Left renal cortex interstitium (tissue), 4 donors: ENCODE data around the gene CAST. TPM values are rescaled to one million over a fixed set of nuclear protein-coding genes. Genes with fewer than 3 reads are reported as not detected.
"Not testable (repeated sequence)": the region's sequence is repeated elsewhere in the genome, so short reads cannot be mapped to it uniquely, and the experiment has no call there.

Experiments
- DNase-seq, 4 donors: peaks; one replicate each; pipeline ENCODE4 v3.0.0-alpha.2; 2013; ENCODE audit warnings: low read depth in 4 of 4, low spot score in 2 of 4, missing footprints in 1 of 4
- polyA plus RNA-seq, 4 donors: library from polyadenylated mRNA; unstranded; fragments of 120-200 nt; gene quantifications; one replicate each; pipeline ENCODE4 v1.2.1, GENCODE V29; 2013; ENCODE audit not compliant: insufficient read length in 4 of 4

The CAST gene
- polyA plus RNA-seq, 4 donors = 137 to 166 (median 145) TPM

- no peak for DNase-seq
Measured at GRCh38 chr5:96741891-96742309, 79.7 kb downstream of the CAST start.

DNA sequence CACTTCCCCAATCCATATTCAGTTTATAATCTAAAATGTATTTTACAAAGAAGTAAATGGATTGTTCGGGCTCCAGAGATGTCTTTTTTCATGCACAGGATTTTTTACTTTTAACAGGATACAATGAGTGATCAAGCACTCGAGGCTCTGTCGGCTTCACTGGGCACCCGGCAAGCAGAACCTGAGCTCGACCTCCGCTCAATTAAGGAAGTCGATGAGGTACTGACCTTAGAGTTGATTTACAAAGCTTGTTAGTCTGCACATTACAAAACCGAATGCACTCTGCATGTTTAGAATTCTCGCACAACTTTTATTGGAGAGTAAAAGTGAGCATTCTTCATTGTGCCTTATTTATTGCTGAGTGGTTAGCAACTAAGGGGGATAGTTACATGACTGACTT lies 80.4 kb downstream of the CAST start:
- DNase-seq = peak in 2 of 4 donors; percentile 18 to 45

GRCh38 chr5:96743065-96743768 lies 81.0 kb downstream of the CAST start:
- no peak for DNase-seq

- DNase-seq = no peak
Measured at GRCh38 chr5:96743805-96744204, 81.6 kb downstream of the CAST start.

DNA sequence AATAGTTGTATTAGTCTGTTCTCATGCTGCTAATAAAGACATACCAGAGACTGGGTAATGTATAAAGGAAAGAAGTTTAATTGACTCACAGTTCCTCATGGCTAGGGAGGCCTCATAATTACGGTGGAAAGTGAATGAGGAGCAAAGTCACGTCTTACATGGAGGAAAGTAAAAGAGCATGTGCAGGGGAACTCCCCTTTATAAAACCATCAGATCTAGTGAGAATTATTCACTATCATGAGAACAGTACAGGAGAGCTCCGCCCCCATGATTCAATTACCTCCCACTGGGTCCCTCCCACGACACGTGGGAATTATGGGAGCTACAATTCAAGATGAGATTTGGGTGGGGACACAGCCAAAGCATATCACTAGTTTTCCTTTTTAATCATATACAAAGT lies 82.0 kb downstream of the CAST start:
- not testable (repeated sequence) for DNase-seq

DNA sequence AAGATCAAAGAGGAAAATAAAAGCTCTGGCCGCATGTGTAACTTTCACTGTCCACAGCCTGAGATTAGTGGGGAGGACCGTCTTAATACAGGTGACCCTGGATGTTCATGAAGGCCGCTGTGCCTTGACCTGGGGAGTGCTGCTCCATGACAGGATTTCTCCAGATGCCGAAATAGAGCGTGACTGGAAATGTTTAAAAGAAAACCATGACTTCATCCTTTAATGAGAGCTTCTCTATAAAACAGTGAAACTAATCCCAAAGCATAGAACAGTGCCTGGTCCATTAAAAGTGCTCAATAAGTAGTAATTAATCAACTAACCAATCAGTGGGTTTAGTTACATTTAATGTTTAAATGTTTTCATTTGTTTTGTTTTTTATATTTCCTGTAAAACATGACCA lies 82.8 kb downstream of the CAST start:
- no peak for DNase-seq

DNA sequence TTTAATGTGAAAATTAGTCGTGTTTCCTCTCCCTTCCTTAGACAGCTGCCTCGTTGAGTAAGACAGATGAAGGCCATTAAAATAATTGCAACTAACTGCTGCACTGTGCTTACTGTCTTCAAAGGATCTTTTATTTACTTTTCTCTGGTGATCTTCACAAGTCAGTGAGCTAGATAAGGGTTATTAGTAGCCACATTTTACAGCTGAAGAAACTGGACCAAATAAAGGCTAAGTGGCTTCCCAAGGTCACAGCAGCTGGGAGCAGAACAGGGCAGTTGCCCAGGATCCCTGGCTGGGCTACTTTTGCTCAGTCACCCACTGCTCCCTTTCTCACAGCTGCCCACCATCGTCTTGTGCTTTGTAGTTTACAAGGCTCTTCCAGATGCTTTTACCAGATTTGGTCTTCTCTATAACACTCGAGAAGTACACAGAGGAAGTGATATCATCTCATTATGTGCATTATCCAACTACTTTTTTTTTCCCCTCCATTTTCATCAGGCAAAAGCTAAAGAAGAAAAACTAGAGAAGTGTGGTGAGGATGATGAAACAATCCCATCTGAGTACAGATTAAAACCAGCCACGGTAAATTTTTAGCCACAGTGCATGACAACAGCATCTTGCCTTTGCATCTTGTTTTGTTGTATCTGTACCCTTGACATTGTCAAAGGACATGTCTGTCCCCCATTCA lies 83.8 kb downstream of the CAST start:
- DNase-seq = no peak

- DNase-seq = no peak
Measured at GRCh38 chr5:96747720-96748119, 85.5 kb downstream of the CAST start.

DNA sequence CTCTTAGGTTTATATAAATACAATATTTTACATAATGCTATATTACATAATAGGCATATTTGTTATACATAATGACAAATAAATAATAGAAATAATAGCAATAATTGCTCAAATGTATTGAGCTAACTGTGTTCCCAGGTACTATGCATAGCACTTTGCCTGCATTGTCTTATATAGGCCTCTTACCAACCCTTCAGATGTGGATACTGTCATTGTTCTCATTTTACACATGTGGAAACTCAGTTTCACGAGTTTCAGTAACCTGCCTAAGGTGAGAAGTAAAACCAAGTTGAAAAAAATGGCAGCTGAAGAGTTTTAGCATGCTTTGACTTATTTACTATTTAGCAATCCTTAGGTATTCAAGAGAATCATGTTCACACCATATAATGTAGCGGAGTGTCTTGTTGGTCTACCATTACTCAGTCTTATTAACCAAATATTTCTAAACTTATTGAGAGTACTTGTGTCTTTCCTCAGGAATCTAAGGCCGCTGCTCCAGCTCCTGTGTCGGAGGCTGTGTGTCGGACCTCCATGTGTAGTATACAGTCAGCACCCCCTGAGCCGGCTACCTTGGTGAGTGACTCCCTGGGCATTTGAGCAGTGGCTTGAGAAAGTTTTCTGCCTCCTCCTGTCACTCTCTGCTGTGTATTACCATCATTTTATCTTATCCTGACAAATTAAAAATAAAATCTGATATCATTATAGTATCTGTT lies 88.1 kb downstream of the CAST start:
- no peak for DNase-seq

GRCh38 chr5:96751203-96752169 lies 89.3 kb downstream of the CAST start:
- DNase-seq = no peak

DNA sequence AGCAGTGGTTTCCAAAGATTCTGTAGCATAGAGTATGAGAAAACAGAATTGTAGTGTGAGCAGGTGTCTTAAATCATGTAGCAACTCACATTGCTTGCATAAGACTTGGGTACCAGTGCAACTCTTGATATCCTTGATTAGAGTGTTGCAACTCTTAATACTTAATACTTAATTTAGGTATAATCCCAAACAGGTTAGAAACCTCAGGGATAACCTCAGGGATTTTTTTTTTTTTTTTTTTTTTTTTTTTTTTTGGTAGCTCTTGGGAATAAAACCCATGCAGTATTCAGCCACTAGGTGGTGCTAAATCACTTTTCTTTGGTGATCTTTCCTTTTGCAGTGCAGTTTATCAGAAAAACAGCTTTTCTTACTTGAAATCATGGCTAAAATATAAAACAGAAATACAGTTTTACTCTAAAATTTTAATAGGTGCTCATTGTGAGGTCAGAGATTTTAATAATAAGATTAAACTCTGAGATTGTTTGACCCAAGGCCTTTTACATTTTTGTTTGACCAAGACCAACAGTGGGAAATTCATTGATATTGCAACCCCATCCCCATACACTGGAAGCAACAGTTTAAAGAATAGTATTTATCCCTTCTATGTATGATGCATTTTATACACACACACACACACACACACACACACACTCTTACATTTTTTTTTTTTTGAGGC lies 90.3 kb downstream of the CAST start:
- peak in 2 of 4 donors; percentile 49 to 63 for DNase-seq

DNA sequence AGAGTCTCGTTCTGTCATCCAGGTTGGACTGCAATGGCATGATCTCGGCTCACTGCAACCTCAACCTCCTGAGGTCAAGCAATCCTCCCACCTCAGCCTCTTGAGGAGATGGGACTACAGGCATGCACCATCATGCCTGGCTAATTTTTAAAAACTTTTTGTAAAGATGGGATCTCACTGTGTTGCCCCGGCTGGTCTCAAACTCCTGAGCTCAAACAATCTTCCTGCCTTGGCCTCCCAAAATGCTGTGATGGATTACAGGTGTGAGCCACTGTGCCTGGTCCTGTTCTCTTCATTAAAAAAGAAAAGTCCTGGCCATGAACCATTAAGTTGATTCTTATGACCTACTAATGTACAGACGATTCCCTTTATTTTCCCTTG lies 90.8 kb downstream of the CAST start:
- DNase-seq = no peak

DNA sequence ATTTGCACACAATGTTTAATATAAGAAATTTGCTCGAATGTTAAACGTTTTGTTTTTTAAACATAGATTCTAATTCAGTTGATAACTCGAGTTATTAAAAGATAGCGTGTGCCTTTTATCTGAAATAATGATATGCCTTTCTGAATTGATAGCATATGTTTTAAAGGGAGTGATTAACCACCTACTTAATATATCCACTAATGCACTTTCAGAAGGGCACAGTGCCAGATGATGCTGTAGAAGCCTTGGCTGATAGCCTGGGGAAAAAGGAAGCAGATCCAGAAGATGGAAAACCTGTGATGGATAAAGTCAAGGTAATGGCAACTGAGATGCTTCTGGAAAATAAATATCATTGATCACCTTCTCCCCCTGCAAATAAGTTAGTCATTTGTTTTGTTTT lies 91.7 kb downstream of the CAST start:
- no peak for DNase-seq

- no peak for DNase-seq
Measured at GRCh38 chr5:96755851-96756250, 93.7 kb downstream of the CAST start.

DNA sequence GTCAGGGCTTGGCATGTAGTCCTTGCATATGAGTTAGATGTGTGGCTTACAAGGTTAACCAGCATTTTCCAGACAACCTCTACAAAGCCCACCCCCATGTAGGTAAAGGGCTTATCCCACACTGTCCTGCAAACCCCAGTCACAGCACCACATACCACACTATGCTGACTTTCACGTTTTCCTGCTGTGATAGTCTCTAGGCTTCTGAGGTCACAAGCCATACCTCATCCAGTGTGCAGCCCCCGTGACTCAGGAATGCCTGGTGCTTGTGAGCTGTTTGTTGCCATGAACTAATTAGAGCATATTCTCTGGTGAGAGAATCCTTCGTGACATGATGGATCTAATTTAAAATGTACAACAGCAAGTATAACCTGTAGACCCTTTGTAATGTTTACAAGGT lies 94.8 kb downstream of the CAST start:
- no peak for DNase-seq

- no peak for DNase-seq
Measured at GRCh38 chr5:96758621-96759020, 96.4 kb downstream of the CAST start.

GRCh38 chr5:96761618-96762017 lies 99.4 kb downstream of the CAST start:
- DNase-seq = no peak

DNA sequence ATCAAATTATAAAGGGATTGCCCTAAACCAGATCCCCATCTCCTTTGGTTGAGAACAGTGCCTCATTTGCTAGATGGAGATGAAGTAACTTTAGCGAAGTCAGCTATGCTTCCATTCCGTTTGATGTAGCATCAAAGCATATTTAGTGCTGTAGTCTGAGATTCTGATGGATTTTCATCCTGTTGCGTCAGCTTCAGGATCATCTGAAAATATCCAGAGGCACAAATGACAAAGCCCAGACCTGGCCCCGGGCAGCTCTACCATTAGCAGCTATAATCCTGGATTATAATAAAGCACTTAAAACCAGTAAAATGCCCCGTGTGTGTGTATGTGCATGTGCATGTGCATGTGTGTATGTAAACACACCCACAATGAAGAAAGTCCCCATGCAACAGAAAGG lies 100.8 kb downstream of the CAST start:
- DNase-seq = no peak

- no peak for DNase-seq
Measured at GRCh38 chr5:96765043-96765442, 102.9 kb downstream of the CAST start.

DNA sequence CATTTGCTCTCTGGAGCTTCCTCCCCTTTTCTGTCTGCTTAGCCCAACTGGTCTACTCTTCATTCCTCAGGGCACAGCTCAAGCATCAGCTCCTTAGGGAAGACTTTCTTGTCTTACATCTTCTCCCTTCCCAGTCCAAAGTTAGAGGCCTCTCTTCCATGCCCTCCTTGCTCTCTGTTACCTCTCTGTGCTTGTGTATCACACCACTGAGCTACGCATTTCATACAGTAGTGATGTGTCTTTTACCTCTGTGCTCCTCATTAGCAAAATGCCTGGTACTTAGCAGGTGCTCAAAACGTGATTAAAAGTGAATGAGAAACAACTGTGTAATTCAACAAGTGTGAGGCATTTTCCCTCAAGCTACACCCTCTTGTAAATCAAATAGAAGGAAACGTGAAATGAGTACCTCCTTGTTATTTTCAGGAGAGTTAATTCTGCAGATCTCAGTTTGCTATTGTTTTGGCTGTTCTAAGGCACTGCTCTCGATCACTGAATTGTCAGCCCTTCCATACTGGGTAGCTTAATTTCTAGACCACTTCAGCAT lies 106.6 kb downstream of the CAST start:
- no peak for DNase-seq
